Measurements from ENCODE around the gene CCDC66. TPM values are rescaled to one million over a fixed set of nuclear protein-coding genes. Genes with fewer than 3 reads are reported as not detected.
"Not testable (repeated sequence)": the region's sequence is repeated elsewhere in the genome, so short reads cannot be mapped to it uniquely, and the experiment has no call there.

Gene CCDC66
- total RNA-seq, 1 experiment from 2014 or later: 28.6 TPM

DNA sequence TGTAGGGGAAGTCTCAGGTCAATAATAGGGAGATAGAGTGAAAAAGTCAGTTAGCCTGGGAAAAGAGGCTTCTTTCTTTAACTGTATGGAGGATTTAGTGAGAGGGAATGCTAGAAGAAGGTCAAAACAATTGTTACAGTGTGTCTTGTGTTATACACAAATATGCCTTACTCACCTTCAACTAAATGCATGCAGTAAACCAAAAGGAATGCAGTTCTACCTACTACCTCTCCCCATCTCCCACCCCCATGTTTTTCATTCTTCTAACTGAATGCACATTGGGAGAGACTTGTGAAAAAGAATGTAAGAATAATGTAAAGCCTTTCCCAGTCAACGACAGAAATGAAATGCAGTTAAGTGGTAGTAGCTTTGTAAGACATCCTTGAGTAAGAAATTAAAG, 33.8 kb downstream of the CCDC66 start:
- ChIA-PET CTCF (interaction anchor here (0.7 kb wide), 1 partner anchor 18 kb away, joined by 3 read pairs; no protein-coding TSS in a partner anchor), POLR2A (no interaction called here)

DNA sequence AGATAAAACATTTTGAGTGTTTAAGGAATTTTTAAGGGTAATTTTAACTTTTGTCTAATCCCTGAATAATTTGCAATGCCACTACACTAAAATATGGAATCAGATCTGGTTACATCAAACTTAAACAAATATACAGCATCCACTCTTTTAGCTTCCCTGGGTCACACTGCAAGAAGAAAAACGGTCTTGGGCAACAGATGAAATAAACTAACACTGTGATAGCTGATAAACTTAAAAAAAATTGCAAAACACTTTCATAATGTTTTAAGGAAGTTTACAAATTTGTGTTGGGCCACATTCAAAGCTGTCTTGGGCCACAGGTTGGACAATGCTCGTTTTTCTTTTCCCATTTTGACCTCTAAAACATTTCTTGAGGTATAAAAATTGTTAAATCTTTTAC, 34.3 kb downstream of the CCDC66 start:
- DNase-seq (ENCODE audit: unreplicated experiment): no peak
- CTCF ChIA-PET: interaction anchor here (0.7 kb wide), 1 partner anchor 18 kb away, joined by 3 read pairs; no protein-coding TSS in a partner anchor
- no peak overlapping the region for H3K27ac Mint-ChIP-seq (ENCODE audit: low read depth, unreplicated experiment)
- peaks cover 27% of the 10 kb centered on the region for H3K36me3 Mint-ChIP-seq (ENCODE audit: insufficient read depth, unreplicated experiment)
- no TSS peak for BruUV-seq (replicated peaks)
- intact Hi-C loops (cut with micrococcal nuclease): no loop called here
- no peak for TF ChIP-seq CTCF (IDR thresholded peaks at IDR 0.05; ENCODE audit: unreplicated experiment)
- no peaks in the 10 kb centered on the region for H3K9me3 Mint-ChIP-seq (ENCODE audit: unreplicated experiment)
- H3K27me3 Mint-ChIP-seq (ENCODE audit: insufficient read depth, unreplicated experiment): no peaks in the 10 kb centered on the region
- POLR2A ChIA-PET: no interaction called here
- no peak overlapping the region for H3K4me3 Mint-ChIP-seq (ENCODE audit: unreplicated experiment)
- H3K4me1 Mint-ChIP-seq (ENCODE audit: insufficient read depth, unreplicated experiment): no peaks in the 10 kb centered on the region

More for the DNA sequence above, 33.8 kb downstream of the CCDC66 start:
- intact Hi-C loops (cut with micrococcal nuclease): no loop called here
- no TSS peak for BruUV-seq (replicated peaks)
- TF ChIP-seq CTCF (IDR thresholded peaks at IDR 0.05; ENCODE audit: unreplicated experiment): no peak
- no peak for DNase-seq (ENCODE audit: unreplicated experiment)
- Mint-ChIP-seq H3K36me3 (ENCODE audit: insufficient read depth, unreplicated experiment) (peaks cover 27% of the 10 kb centered on the region), H3K4me1 (ENCODE audit: insufficient read depth, unreplicated experiment) (no peaks in the 10 kb centered on the region), H3K4me3 (ENCODE audit: unreplicated experiment) (no peak overlapping the region), H3K9me3 (ENCODE audit: unreplicated experiment) (no peaks in the 10 kb centered on the region), H3K27me3 (ENCODE audit: insufficient read depth, unreplicated experiment) (no peaks in the 10 kb centered on the region), H3K27ac (ENCODE audit: low read depth, unreplicated experiment) (peak overlapping the region; percentile 76)

DNA sequence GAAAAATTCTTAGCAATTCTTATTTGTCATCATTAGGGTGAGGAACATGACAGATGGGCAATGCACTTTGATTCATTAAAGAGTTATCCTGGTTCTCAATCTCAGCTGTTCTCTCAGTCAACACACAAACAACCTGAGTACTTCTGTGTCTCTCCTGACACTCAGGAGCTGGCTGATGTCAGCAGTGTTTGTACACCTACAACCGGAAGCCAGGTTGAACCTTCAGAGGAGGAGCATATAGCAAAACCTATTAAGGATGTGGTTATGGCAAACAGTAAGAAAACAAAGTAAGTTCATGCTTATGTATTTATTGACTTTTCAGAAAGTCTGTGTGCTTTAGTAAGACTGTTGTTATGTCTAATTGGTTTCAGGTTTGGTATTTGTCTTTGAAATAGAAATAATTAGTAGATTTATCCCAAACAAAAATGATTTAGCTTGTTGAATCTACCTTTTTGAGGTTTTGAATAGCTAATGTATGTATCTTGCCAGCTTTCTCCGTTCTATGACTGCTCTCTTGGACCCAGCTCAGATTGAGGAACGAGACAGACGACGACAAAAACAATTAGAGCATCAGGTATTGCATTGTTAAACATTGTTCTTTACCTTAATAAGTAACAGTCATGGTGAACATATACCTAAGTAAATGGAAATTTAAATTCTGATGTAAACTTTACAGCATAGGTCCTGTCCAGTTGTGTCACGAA, 36.6 kb downstream of the CCDC66 start:
- ChIA-PET CTCF (no interaction called here), POLR2A (no interaction called here)
- H3K4me1 Mint-ChIP-seq (ENCODE audit: insufficient read depth, unreplicated experiment): peaks cover 4% of the 10 kb centered on the region
- H3K9me3 Mint-ChIP-seq (ENCODE audit: unreplicated experiment): no peaks in the 10 kb centered on the region
- H3K27me3 Mint-ChIP-seq (ENCODE audit: insufficient read depth, unreplicated experiment): no peaks in the 10 kb centered on the region
- H3K27ac Mint-ChIP-seq (ENCODE audit: low read depth, unreplicated experiment): no peak overlapping the region
- no peak for TF ChIP-seq CTCF (IDR thresholded peaks at IDR 0.05; ENCODE audit: unreplicated experiment)
- no peak for DNase-seq (ENCODE audit: unreplicated experiment)
- H3K4me3 Mint-ChIP-seq (ENCODE audit: unreplicated experiment): no peak overlapping the region
- no TSS peak for BruUV-seq (replicated peaks)
- intact Hi-C loops (cut with micrococcal nuclease): no loop called here
- peaks cover 31% of the 10 kb centered on the region for H3K36me3 Mint-ChIP-seq (ENCODE audit: insufficient read depth, unreplicated experiment)

- Mint-ChIP-seq H3K4me1 (ENCODE audit: insufficient read depth, unreplicated experiment) (peaks cover 11% of the 10 kb centered on the region), H3K27ac (ENCODE audit: low read depth, unreplicated experiment) (no peak overlapping the region), H3K4me3 (ENCODE audit: unreplicated experiment) (no peak overlapping the region), H3K9me3 (ENCODE audit: unreplicated experiment) (no peaks in the 10 kb centered on the region), H3K36me3 (ENCODE audit: insufficient read depth, unreplicated experiment) (peaks cover 44% of the 10 kb centered on the region), H3K27me3 (ENCODE audit: insufficient read depth, unreplicated experiment) (no peaks in the 10 kb centered on the region)
- ChIA-PET POLR2A (interaction anchor here (0.5 kb wide), 1 partner anchor 19 kb away, joined by 3 read pairs; no protein-coding TSS in a partner anchor), CTCF (interaction anchor here (0.5 kb wide), 1 partner anchor 1192 kb away, joined by 6 read pairs; no protein-coding TSS in a partner anchor)
- DNase-seq (ENCODE audit: unreplicated experiment): no peak
- intact Hi-C loops (cut with micrococcal nuclease): no loop called here
- BruUV-seq (replicated peaks): no TSS peak
- no peak for TF ChIP-seq CTCF (IDR thresholded peaks at IDR 0.05; ENCODE audit: unreplicated experiment)
Measured at GRCh38 chr3:56595975-56596840, 39.2 kb downstream of the CCDC66 start.

DNA sequence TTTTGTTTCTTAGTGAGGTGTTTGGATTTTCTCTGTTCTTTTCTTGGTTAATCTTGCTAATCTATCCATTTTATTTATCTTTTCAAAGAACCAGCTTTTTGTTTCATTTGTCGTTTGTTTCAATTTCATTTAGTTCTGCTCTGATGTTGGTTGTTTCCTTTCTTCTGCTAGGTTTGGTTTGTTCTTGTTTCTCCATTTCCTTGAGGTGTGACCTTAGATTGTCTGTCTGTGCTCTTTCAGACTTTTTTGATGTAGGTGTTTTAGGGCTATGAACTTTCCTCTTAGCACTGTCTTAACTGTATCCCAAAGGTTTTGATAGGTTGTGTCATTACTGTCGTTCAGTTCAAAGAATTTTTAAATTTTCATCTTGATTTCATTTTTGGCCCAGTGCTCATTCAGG, 51.5 kb downstream of the CCDC66 start:
- H3K4me1 Mint-ChIP-seq (ENCODE audit: insufficient read depth, unreplicated experiment); intact Hi-C loops (cut with micrococcal nuclease); H3K27me3 Mint-ChIP-seq (ENCODE audit: insufficient read depth, unreplicated experiment); H3K9me3 Mint-ChIP-seq (ENCODE audit: unreplicated experiment); POLR2A ChIA-PET; DNase-seq (ENCODE audit: unreplicated experiment); H3K4me3 Mint-ChIP-seq (ENCODE audit: unreplicated experiment); BruUV-seq (replicated peaks): not testable (repeated sequence)
- Mint-ChIP-seq H3K36me3 (ENCODE audit: insufficient read depth, unreplicated experiment) (peaks cover 46% of the 10 kb centered on the region), H3K27ac (ENCODE audit: low read depth, unreplicated experiment) (peak overlapping the region; percentile 32)
- CTCF ChIA-PET: interaction anchor here (0.6 kb wide), 1 partner anchor 17 kb away, joined by 3 read pairs; no protein-coding TSS in a partner anchor

Data from MCF 10A (cell line).